Activated CD8-positive, alpha-beta T cell treated with anti-CD3 and anti-CD28 coated beads, Interleukin-2, amount 10 ng/mL, durations not matched to agents 7 days and 5 days (primary cell): ENCODE measurements around the gene NDUFAF3. TPM values are rescaled to one million over a fixed set of nuclear protein-coding genes. Genes with fewer than 3 reads are reported as not detected.

Source experiments
- ATAC-seq: fragments of 150-1000 bp; cut with Tn5 transposase; one replicate; pipeline ENCODE4 v1.10.0; 2021; ENCODE audit warnings: moderate library complexity
- CTCF ChIA-PET: fragments of 350-600 bp; sonication (Branson Sonifier 250); formaldehyde crosslinking; loops from one replicate; lab custom pipeline; 2021; ENCODE audit warnings: antibody characterized with exemption; lab: Charles Lee
- POLR2A ChIA-PET: fragments of 350-600 bp; sonication (Branson Sonifier 250); formaldehyde crosslinking; loops from one replicate; lab custom pipeline; 2021; ENCODE audit warnings: antibody characterized with exemption; lab: Charles Lee
- DNase-seq: peaks from one replicate; pipeline ENCODE4 v3.0.0-alpha.2; 2020
- H3K27ac Mint-ChIP-seq: one replicate; pipeline ENCODE4 v1.8.0; 2021; ENCODE audit warnings: mild to moderate bottlenecking, mixed read lengths
- H3K27me3 Mint-ChIP-seq: one replicate; pipeline ENCODE4 v1.8.0; 2021; ENCODE audit warnings: low read depth, mixed read lengths
- H3K36me3 Mint-ChIP-seq: one replicate; pipeline ENCODE4 v1.8.0; 2021; ENCODE audit warnings: low read depth, mixed read lengths
- H3K4me1 Mint-ChIP-seq: one replicate; pipeline ENCODE4 v1.8.0; 2021; ENCODE audit warnings: low read depth, mixed read lengths
- H3K4me3 Mint-ChIP-seq: one replicate; pipeline ENCODE4 v1.8.0; 2021; ENCODE audit warnings: mild to moderate bottlenecking, mixed read lengths
- H3K9me3 Mint-ChIP-seq: one replicate; pipeline ENCODE4 v1.8.0; 2022; ENCODE audit warnings: mixed read lengths; ENCODE audit not compliant: insufficient read depth
- microRNA-seq: library from miRNA; unstranded; fragments of <30 nt; microRNA quantifications from one replicate; pipeline ENCODE4 v1.2.0, GENCODE V29; 2022
- total RNA-seq, 2 experiments: library from RNA; stranded (reverse); gene quantifications; one replicate each; pipeline ENCODE4 v1.2.3, GENCODE V29; 2021

NDUFAF3 gene
- total RNA-seq, 2 experiments from 2014 or later, result 92.1 to 93.7 TPM

DNA sequence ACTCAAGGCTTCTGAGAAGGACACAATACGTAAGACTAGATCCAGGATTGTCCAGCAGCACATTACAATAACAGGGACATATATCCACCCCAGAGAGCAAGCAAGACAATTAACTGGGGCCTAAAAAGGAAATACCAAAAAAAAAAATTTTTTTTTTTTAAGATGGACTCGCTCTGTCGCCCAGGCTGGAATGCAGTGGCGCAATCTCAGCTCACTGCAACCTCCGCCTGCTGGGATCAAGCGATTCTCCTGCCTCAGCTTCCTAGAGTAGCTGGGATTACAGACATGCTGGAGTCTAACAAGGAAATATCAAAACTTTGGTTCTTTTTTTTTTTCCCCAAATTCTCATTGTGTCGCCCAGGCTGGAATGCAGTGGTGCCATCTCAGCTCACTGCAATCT lies 36.1 kb downstream of the NDUFAF3 start:
- ChIA-PET CTCF (no interaction called here), POLR2A (interaction anchor here (0.8 to 1.2 kb wide), 2 partner anchors 9 to 36 kb away, joined by 3 to 5 read pairs; partner anchors contain the start of gene QRICH1)
- Mint-ChIP-seq H3K27ac (no peak overlapping the region), H3K27me3 (no peaks in the 10 kb centered on the region), H3K36me3 (peaks cover 48% of the 10 kb centered on the region), H3K9me3 (no peaks in the 10 kb centered on the region), H3K4me3 (no peak overlapping the region), H3K4me1 (no peaks in the 10 kb centered on the region)
- ATAC-seq (no peak), DNase-seq (no peak)

Small RNAs within 50 kb of the gene (microRNA-seq; reads per million reads assigned to microRNA genes)
- gene MIR191 (21,496 reads per million, percentile 96 among the genes with 10 or more reads in this experiment), gene MIR425 (5,980 reads per million, percentile 93 among the genes with 10 or more reads in this experiment)

Other genes starting within 250 kb of the NDUFAF3 start
- 10 to 100 TPM; 35.9 to 40.2 TPM for gene PRKAR2A, start 174.2 kb upstream of the NDUFAF3 start, total RNA-seq
- 10 to 100 TPM; 29.9 to 33.1 TPM for gene SLC25A20, start 123.2 kb upstream of the NDUFAF3 start, total RNA-seq
- 100 to 1,000 TPM; 102 to 112 TPM for gene ARIH2, start 103.3 kb upstream of the NDUFAF3 start, total RNA-seq
- gene P4HTM, start 31.9 kb upstream of the NDUFAF3 start, total RNA-seq, result 10 to 100 TPM; 35.2 to 39.6 TPM
- gene WDR6, start 14.7 kb upstream of the NDUFAF3 start, total RNA-seq, result 100 to 1,000 TPM; 134 to 140 TPM
- gene DALRD3, start 3.5 kb upstream of the NDUFAF3 start, total RNA-seq, result 10 to 100 TPM; 24.7 to 25.4 TPM
- gene IMPDH2, start 7.3 kb downstream of the NDUFAF3 start, total RNA-seq, result 100 to 1,000 TPM; 227 to 229 TPM
- gene QRICH1, start 72.0 kb downstream of the NDUFAF3 start, total RNA-seq, result 100 to 1,000 TPM; 130 to 131 TPM
- gene QARS1, start 82.6 kb downstream of the NDUFAF3 start, total RNA-seq, result 100 to 1,000 TPM; 250 to 294 TPM
- 10 to 100 TPM; 58.0 to 60.4 TPM for gene USP19, start 98.7 kb downstream of the NDUFAF3 start, total RNA-seq
- under 1 TPM in 1 of 2 experiments, not detected in 1; 0.29 TPM for gene LAMB2, start 110.9 kb downstream of the NDUFAF3 start, total RNA-seq
- 10 to 100 TPM; 21.8 to 22.7 TPM for gene CCDC71, start 144.2 kb downstream of the NDUFAF3 start, total RNA-seq
- gene KLHDC8B, start 149.5 kb downstream of the NDUFAF3 start, total RNA-seq, result 1 to 10 TPM in 1 of 2 experiments, under 1 TPM in 1; 0.81 to 1.2 TPM